ENCODE measurements around the gene MBTPS1.

The MBTPS1 gene

DNA sequence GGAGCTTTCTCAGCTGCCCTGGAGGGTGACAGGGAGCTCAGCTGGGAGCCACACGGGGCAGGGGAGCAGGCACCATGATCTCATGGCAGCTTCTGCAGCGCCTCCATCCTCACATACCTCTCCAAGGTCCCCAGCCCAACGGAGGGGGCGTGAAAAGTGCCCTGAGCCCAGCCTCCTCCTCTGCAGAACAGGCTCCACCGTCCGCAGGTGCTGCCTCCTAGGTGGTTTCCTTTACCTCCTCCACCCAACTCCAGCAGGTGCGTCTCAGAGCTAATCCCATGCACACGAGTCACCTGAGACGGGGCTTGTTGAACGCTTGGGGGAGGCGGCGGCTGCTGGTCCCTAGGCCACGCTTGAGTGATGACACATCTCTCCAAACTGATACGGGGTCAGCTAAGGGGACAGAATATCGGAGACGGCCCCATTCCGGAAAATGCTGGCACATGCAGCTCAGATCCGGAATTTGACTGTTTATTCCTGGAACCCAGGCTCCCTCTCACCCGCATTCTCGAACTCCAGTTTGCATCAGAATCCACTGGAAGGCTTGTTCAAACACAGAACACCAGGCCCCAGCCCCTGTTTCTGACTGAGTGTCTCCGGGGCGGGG, 73.8 kb downstream of the MBTPS1 start:
- Histone ChIP-seq H3K4me3 (ENCODE audit: low read length, poor library complexity, severe bottlenecking) (peak overlapping the region; percentile 9), H3K9me2 (replicated peaks; ENCODE audit: low read depth, low read length) (no peaks in the 10 kb centered on the region), H3K79me2 (ENCODE audit: insufficient read depth, low read length) (no peaks in the 10 kb centered on the region), H3F3A (ENCODE audit: low read depth) (no peaks in the 10 kb centered on the region), H3K36me3 (ENCODE audit: insufficient read depth, low read length) (no peaks in the 10 kb centered on the region), H4K20me1 (ENCODE audit: insufficient read depth, low read length, poor library complexity, severe bottlenecking) (no peaks in the 10 kb centered on the region), H2AFZ (ENCODE audit: low read length) (no peak overlapping the region), H3K4me1 (ENCODE audit: insufficient read depth, low read length, poor library complexity, severe bottlenecking) (peaks cover 16% of the 10 kb centered on the region), H3K9ac (ENCODE audit: low read depth, low read length, poor library complexity, severe bottlenecking) (no peak overlapping the region), H3K27me3 (ENCODE audit: insufficient read depth, low read length, poor library complexity, severe bottlenecking) (no peaks in the 10 kb centered on the region), H3K4me2 (ENCODE audit: low read depth, low read length, poor library complexity, severe bottlenecking) (peak overlapping the region; percentile 49), H3K9me3 (ENCODE audit: insufficient read depth, low read depth, low read length) (no peaks in the 10 kb centered on the region)
- no peak for TF ChIP-seq EZH2phosphoT487 (IDR thresholded peaks at IDR 0.05; ENCODE audit: borderline replicate concordance)
- TF ChIP-seq, protein P1, sequence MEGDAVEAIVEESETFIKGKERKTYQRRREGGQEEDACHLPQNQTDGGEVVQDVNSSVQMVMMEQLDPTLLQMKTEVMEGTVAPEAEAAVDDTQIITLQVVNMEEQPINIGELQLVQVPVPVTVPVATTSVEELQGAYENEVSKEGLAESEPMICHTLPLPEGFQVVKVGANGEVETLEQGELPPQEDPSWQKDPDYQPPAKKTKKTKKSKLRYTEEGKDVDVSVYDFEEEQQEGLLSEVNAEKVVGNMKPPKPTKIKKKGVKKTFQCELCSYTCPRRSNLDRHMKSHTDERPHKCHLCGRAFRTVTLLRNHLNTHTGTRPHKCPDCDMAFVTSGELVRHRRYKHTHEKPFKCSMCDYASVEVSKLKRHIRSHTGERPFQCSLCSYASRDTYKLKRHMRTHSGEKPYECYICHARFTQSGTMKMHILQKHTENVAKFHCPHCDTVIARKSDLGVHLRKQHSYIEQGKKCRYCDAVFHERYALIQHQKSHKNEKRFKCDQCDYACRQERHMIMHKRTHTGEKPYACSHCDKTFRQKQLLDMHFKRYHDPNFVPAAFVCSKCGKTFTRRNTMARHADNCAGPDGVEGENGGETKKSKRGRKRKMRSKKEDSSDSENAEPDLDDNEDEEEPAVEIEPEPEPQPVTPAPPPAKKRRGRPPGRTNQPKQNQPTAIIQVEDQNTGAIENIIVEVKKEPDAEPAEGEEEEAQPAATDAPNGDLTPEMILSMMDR (conservative IDR thresholded peaks at IDR 0.05; ENCODE audit: low read length): no peak

DNA sequence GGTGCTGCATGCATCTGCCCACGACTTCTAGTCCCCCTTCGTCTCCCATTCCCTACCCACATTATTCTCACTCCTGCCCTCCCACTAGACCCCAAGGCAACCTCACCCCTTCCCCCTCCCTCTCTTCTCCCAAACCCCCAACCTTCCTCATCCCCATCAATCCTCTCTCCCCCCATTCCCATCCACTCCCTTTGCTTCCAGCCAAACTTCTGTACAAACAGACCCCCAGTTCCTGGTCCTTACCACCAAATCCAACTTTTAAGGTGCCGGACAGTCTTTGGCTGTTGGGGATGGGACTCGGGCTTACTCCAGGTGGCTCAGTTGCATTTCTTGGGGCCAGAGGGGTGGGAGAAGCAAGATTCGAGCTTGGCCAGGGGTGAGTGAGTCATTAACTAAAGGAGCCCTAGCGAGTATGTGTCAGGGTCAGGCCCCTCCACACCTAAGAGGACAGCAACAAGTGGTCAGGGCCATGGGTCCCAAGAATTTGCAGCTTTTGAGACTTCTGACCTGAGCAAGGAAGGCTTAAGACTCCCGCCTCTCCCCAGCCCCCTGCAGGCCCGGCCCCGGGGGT, 74.3 kb downstream of the MBTPS1 start, which contains the start of gene SLC38A8:
TSS of gene SLC38A8 (minus strand) at position 488 of the 571 bp plus-strand sequence. CDS start 638 bp downstream, outside the sequence.
- no peaks in the 10 kb centered on the region for H3K79me2 ChIP-seq (ENCODE audit: insufficient read depth, low read length)
- no peaks in the 10 kb centered on the region for H3K9me2 ChIP-seq (replicated peaks; ENCODE audit: low read depth, low read length)
- peaks cover 16% of the 10 kb centered on the region for H3K4me1 ChIP-seq (ENCODE audit: insufficient read depth, low read length, poor library complexity, severe bottlenecking)
- no peak within 1 kb of the TSS for H3K9ac ChIP-seq (ENCODE audit: low read depth, low read length, poor library complexity, severe bottlenecking)
- H3K27me3 ChIP-seq (ENCODE audit: insufficient read depth, low read length, poor library complexity, severe bottlenecking): no peaks in the 10 kb centered on the region
- H3K9me3 ChIP-seq (ENCODE audit: insufficient read depth, low read depth, low read length): no peaks in the 10 kb centered on the region
- H4K20me1 ChIP-seq (ENCODE audit: insufficient read depth, low read length, poor library complexity, severe bottlenecking): no peaks in the 10 kb centered on the region
- no peak within 1 kb of the TSS for H2AFZ ChIP-seq (ENCODE audit: low read length)
- peak within 1 kb of the TSS; percentile 9 for H3K4me3 ChIP-seq (ENCODE audit: low read length, poor library complexity, severe bottlenecking)
- H3F3A ChIP-seq (ENCODE audit: low read depth): no peaks in the 10 kb centered on the region
- H3K4me2 ChIP-seq (ENCODE audit: low read depth, low read length, poor library complexity, severe bottlenecking): peak within 1 kb of the TSS; percentile 49
- TF ChIP-seq EZH2phosphoT487 (IDR thresholded peaks at IDR 0.05; ENCODE audit: borderline replicate concordance): no peak
- TF ChIP-seq, protein P1 (conservative IDR thresholded peaks at IDR 0.05; ENCODE audit: low read length): no peak
- no peaks in the 10 kb centered on the region for H3K36me3 ChIP-seq (ENCODE audit: insufficient read depth, low read length)

DNA sequence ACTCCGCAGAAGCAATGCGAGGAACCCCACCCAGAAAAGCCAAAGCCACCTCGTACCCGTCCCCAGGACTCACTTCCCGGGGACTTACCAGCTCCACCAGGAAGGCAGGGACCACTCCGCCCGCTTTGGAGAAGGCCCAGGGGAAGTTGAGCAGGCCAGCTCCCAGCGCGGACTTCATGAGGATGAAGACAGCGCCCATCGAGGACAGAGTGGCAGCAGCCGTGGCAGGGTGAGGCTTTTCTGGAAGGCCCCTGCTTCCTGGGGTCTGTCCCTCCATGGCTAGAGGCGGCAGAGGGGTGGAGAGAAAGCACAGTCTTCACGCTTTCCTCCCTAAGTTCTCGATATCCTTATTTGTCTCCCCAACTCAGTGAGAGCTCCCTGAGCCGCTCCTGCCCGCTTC, 74.9 kb downstream of the MBTPS1 start:
- Histone ChIP-seq H3K9me3 (ENCODE audit: insufficient read depth, low read depth, low read length) (no peaks in the 10 kb centered on the region), H3K79me2 (ENCODE audit: insufficient read depth, low read length) (no peaks in the 10 kb centered on the region), H3F3A (ENCODE audit: low read depth) (no peaks in the 10 kb centered on the region), H3K4me3 (ENCODE audit: low read length, poor library complexity, severe bottlenecking) (no peak overlapping the region), H4K20me1 (ENCODE audit: insufficient read depth, low read length, poor library complexity, severe bottlenecking) (no peaks in the 10 kb centered on the region), H3K9me2 (replicated peaks; ENCODE audit: low read depth, low read length) (no peaks in the 10 kb centered on the region), H3K36me3 (ENCODE audit: insufficient read depth, low read length) (no peaks in the 10 kb centered on the region), H2AFZ (ENCODE audit: low read length) (no peak overlapping the region), H3K4me2 (ENCODE audit: low read depth, low read length, poor library complexity, severe bottlenecking) (no peak overlapping the region), H3K4me1 (ENCODE audit: insufficient read depth, low read length, poor library complexity, severe bottlenecking) (peaks cover 16% of the 10 kb centered on the region), H3K9ac (ENCODE audit: low read depth, low read length, poor library complexity, severe bottlenecking) (no peak overlapping the region), H3K27me3 (ENCODE audit: insufficient read depth, low read length, poor library complexity, severe bottlenecking) (no peaks in the 10 kb centered on the region)
- TF ChIP-seq, protein P1 (conservative IDR thresholded peaks at IDR 0.05; ENCODE audit: low read length): no peak
- no peak for TF ChIP-seq EZH2phosphoT487 (IDR thresholded peaks at IDR 0.05; ENCODE audit: borderline replicate concordance)

Measured in Loucy (cell line).